Stimulated activated CD4-positive, alpha-beta T cell treated with anti-CD3 and anti-CD28 coated beads, Interleukin-1b, Interleukin-23, amount 100 ng/mL, for 48 hours (primary cell): ENCODE data around the gene CXCL9.
"Not testable (repeated sequence)": the region's sequence is repeated elsewhere in the genome, so short reads cannot be mapped to it uniquely, and the experiment has no call there.

ENCODE experiments used
- DNase-seq: peaks from one replicate; pipeline ENCODE4 v3.0.0-alpha.2; 2020

CXCL9 gene

GRCh38 chr4:76011700-76012387 is 4.5 kb upstream of the CXCL9 start:
- DNase-seq, result no peak

DNA sequence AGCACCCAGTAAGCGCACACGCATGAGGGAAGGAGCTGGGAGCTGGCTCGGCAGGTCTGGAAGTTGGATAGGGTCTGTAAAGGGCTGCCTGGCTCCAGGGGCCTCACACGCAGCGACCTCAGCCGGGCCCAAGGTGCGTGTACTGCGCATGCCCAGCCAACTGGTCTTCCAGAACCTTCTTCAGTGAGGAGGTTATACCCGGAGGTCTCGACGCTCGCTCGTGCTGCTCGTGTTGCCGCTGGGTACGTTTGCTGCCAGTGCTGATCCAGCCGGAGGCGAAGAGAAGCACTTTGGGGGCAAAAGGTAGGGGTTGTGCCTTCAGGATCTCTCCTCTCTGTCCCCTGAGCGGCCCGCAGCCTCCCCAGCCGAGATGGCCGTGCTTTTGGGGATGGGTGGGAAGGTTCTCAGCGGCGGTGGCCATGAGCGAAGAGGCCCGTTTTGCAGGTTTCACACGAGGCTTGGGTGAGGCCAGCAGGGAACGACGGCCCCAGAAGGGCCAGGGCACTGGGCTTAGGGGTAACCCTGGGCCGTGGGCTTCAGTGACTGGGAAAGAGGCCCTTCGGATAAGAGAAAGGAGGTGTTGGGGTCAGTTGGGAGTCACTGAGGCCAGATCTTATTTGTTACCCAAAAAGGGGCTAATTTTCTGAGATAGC is 3.8 kb upstream of the CXCL9 start:
- DNase-seq, result no peak

- DNase-seq, result no peak
Measured at GRCh38 chr4:76010576-76010975, 3.3 kb upstream of the CXCL9 start.

DNA sequence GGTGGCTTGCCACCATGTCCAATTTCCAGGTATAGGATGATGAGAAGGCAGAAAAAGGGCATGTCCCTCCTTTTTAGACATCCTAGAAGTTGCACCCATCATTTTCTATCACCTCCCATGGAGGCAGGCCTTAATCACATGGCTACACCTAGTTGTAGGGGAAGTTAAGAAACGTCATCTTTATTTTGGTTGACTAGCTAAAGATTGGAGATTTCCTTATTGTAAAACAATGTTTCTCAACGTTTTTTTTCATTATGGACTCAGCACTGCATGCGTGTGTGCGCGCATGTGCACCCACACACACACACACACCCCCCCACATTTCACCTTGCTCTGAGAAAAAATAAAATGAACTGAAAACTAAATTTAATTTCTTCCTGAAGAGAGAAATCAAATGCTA is 2.0 kb upstream of the CXCL9 start:
- no peak for DNase-seq

DNA sequence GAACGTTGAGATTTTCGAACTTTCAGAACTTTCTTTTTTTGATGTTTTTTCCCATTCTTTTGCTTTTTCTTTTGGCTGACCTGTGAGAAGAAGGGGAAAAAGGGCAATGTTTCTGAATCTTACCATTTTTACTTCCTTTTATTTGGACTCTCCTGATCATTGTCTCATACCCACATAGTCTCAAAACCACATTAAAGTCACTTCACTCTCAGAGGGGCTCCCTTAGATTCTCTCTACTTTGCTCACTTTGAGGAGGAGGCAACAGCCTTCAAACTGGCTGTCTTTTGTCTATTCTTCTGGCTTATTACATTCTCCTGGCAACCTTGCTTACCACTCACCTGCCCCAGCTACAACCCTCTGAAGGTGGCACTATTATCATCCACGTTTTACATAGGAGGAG is 3.7 kb downstream of the CXCL9 start:
- no peak for DNase-seq

DNA sequence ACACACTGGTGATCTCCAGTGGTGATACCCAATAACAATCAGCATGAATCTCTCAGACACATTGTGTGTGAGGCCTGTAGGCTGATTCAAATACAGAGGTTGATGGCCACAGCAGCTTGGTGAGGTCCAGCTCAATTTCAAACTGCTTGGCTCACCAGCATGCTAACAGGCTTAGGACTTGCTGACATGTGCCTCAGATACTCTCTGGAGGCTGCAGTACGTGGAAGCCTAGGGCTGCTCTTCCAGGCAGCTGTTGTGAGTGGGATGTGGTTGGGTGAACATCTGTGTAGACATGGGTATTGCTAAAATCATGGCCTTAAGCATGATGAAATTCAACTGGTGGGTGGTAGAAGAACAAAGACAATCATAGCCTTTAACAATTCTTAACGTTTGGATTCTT is 4.3 kb downstream of the CXCL9 start:
- no peak for DNase-seq

DNA sequence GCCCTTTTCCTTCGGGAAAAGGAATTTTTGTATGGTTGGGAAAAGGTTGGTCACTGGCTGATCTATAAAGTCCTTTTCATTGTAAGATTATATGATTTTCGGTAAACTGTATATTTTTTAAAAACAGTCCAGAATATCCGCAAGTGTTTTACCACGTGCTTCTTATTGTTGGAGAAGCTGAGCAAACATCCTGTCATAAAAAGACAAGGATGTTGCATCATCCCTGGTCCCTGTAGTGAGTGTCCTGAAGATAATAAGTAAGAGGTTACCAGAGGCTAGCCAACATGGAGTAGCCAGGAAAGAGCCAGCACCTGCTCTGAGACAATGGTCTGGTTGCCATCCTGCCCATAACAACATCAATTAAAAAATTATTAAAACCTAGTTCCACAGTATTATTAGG is 5.1 kb downstream of the CXCL9 start:
- DNase-seq, result no peak

DNA sequence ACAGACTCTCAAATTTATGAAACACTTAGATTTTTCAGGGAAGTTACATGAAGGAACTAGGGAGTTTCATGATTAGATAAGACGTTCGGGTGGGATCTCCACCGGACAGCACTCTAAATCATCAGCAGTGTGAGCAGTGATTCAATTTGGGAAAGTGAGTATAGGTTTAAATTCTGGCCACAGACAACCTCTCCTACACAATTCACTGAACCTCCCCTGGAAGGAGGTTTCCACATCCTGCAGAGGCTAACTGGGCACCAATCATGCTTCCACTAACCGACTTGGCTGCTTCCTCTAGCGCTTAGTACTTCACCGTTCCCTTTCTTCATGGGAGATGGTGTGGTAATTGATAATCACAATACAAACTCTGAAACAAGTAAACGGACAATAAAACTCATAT is 5.6 kb downstream of the CXCL9 start:
- no peak for DNase-seq

DNA sequence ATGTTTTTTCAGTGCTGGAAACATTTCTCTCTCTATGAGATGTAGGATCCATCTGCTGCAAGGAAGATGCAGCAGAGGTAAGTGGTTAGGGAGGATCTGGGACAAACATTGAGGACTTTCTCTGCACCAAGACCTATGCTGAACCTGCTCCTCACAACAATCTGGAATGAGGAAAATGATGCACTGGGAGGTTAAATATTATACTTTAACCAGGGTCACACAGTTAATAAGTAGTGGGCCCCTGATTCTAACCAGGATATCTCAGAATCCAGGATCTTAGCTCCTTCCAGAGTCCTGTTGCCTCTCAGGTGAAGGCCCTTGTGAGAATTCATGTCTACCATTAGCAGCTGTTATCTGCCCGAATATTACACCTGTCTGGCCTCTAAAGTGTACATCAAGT is 7.0 kb downstream of the CXCL9 start:
- DNase-seq, result no peak

DNA sequence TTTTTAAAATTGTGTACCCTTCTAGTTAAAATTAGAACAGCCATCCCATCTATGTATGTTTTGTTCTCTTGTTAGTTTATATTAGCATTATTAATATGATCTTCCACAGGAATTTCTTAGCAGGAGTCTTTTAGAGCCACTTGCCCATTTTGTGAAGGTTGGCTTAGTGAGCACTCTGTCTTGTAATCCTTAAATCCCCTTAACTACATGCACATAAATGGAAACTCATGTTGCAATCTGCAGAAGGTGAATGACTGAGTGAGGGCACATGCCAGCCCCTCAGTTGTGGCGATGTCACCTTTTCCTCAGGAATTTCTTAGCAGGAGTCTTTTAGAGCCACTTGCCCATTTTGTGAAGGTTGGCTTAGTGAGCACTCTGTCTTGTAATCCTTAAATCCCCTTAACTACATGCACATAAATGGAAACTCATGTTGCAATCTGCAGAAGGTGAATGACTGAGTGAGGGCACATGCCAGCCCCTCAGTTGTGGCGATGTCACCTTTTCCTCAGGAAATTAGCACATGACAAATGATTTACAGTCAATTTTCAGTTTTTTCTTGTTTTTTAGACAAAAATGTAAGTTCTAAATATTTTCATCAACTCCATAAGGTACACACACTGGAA is 8.7 kb downstream of the CXCL9 start:
- not testable (repeated sequence) for DNase-seq

DNA sequence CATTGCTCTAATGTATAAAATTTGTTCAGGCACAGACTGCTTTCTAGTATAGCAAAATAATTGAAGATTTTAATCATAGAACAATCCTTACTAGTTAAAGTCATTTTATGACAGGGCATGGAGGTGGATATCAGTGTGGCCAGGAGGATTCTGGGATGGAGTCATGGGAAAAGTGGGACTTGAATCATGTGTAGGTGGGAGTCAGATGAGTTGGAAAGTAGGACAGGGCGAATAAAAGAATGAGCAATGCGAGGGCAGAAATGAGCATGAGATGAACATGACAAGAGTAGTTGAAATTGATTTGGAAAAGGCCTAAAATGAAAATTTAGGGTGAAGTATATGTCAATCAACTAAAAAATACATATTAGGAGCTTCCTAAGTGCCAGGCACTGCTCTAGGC is 9.4 kb downstream of the CXCL9 start:
- no peak for DNase-seq

- DNase-seq, result no peak
Measured at GRCh38 chr4:75997081-75997480, 10.2 kb downstream of the CXCL9 start.

GRCh38 chr4:75995727-75996126 is 11.6 kb downstream of the CXCL9 start:
- no peak for DNase-seq

DNA sequence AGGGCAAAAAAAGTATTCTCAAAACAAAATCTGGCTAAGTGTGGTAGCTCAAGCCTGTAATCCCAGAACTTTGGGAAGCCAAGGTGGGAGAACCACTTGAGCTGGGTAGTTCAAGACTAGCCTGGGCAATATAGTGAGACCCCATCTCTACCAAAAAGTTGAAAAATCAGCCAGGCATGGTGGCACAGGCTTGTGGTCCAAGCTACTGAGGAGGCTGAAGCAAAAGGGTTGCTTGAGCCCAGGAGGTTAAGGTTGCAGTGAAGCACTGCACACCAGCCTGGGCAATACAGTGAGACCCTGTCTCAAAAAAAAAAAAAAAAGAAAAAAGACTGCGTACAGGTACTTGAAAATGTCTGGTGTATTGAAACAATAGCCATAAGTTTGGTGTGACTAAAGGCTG is 14.8 kb downstream of the CXCL9 start:
- DNase-seq, result no peak

DNA sequence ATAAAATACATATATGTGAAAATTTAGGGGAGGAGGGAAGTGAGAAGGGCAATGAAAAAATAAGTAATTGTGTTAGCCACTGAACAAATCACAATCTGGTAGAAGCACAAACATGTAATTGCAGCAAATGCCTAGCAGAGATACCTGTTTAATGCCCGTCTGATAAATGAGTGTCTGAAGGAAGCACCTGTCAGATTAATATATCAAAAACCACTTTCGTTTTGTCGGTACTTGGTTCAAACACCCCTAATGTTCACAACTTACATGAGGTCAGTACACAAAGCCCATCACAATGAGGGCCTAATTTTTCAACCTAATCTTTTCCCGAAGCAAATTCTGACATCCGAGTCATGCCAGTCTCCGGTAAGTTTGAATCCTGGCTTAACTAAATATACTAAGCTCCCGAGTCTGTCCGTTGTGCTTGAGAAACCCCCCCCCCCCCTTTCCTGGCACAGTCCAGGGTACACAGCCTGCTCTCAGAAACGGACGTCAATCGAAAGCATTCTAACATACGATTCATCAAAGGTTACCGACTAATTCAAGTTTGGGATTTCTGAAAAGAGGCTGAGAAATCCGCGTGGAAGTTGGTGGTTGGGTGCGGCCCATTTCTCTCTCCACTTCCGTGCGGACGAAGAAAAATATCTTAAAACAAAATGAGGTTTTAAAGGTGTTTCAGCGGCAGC is 17.3 kb downstream of the CXCL9 start:
- no peak for DNase-seq

DNA sequence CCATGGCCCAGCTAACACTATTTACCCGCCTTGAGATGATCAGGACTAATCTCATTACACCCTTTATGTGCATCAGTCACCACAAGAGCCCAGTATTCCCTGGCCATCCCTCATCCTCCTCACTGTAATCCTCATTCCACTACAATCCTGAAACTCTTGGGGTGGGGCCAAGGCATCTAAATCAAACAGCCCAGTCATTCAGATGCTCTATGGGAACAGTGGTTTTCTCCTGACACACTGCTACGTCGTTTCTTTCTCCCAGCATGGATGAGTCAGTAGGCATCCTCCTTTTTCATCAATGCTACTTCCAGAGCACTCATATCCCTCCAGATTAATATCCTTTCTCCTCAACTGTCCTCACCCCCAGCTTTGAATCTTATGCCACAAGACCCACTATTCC is 22.2 kb downstream of the CXCL9 start:
- DNase-seq, result no peak

- no peak for DNase-seq
Measured at GRCh38 chr4:75980576-75980975, 26.7 kb downstream of the CXCL9 start.

- no peak for DNase-seq
Measured at GRCh38 chr4:75976177-75976576, 31.1 kb downstream of the CXCL9 start.

DNA sequence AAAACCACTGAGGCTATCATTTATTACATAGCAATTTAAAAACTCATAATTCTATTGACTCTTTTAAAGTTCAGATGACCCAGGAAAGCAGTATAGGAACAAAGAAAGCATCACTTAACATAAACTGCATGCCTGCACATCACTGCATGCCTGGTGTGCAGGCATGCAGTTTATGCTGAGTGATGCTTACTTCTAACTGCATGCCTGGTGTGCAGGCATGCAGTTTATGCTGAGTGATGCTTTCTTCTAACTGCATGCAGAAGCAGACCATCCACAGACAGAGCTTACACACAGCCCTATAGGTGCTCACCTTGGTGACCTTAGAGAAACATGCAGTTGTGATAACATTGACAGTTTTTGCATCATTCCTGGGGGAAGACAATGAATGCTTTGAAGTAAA is 33.5 kb downstream of the CXCL9 start:
- DNase-seq, result no peak

- DNase-seq, result no peak
Measured at GRCh38 chr4:75968084-75968483, 39.2 kb downstream of the CXCL9 start.

DNA sequence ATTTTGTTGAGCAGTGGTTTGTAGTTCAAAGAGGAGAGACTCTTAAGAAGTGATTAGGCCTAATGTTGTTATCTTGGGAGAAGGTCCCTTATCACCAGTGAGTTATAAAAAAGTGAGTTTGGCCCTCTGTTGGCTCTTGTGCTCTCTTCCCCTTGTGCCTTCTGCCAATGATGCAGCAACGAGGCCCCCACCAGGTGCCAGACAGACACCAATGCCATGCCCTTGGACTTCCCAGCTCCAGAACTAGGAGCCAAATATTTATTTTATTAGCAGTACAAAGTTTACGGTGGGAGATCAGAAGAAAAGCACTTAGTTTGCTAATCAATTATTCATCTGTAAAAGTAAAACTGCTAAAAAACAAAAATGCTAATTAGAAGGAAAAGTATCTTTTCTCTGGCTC is 43.8 kb downstream of the CXCL9 start:
- no peak for DNase-seq

- DNase-seq, result not testable (repeated sequence)
Measured at GRCh38 chr4:75962072-75962471, 45.2 kb downstream of the CXCL9 start.

GRCh38 chr4:75958546-75958945 is 48.8 kb downstream of the CXCL9 start:
- DNase-seq, result not testable (repeated sequence)

GRCh38 chr4:75954811-75955210 is 52.5 kb downstream of the CXCL9 start:
- not testable (repeated sequence) for DNase-seq
